Measurements from ENCODE around the gene ADAMTS17. TPM values are rescaled to one million over a fixed set of nuclear protein-coding genes. Genes with fewer than 3 reads are reported as not detected.

ADAMTS17 gene
- total RNA-seq, 1 donor from 2014 or later, result 2.3 TPM

GRCh38 chr15:100314809-100315400 lies 26.9 kb downstream of the ADAMTS17 start:
- intact Hi-C loops (cut with DNase I), result no loop called here
- ATAC-seq (no peak), DNase-seq (ENCODE audit: low spot score) (no peak)

GRCh38 chr15:100311833-100312476 lies 29.8 kb downstream of the ADAMTS17 start:
- intact Hi-C loops (cut with DNase I), result no loop called here
- DNase-seq (ENCODE audit: low spot score), result no peak
- ATAC-seq, result peak; percentile 32

GRCh38 chr15:100311154-100311625 lies 30.6 kb downstream of the ADAMTS17 start:
- intact Hi-C loops (cut with DNase I), result no loop called here
- ATAC-seq, result peak; percentile 75
- DNase-seq (ENCODE audit: low spot score), result no peak

GRCh38 chr15:100310513-100311153 lies 31.1 kb downstream of the ADAMTS17 start:
- ATAC-seq (no peak), DNase-seq (ENCODE audit: low spot score) (no peak)
- intact Hi-C loops (cut with DNase I), result no loop called here

- DNase-seq (ENCODE audit: low spot score) (no peak), ATAC-seq (no peak)
- intact Hi-C loops (cut with DNase I), result no loop called here
These were observed 31.8 kb downstream of the ADAMTS17 start for GRCh38 chr15:100310041-100310405.

GRCh38 chr15:100309109-100310040 lies 32.4 kb downstream of the ADAMTS17 start:
- ATAC-seq (no peak), DNase-seq (ENCODE audit: low spot score) (no peak)
- intact Hi-C loops (cut with DNase I), result no loop called here

- DNase-seq (ENCODE audit: low spot score), result no peak
- peak; percentile 43 for ATAC-seq
- intact Hi-C loops (cut with DNase I), result no loop called here
These were observed 33.2 kb downstream of the ADAMTS17 start for GRCh38 chr15:100308608-100309007.

GRCh38 chr15:100308213-100308600 lies 33.6 kb downstream of the ADAMTS17 start:
- intact Hi-C loops (cut with DNase I), result no loop called here
- ATAC-seq, result peak; percentile 79
- no peak for DNase-seq (ENCODE audit: low spot score)

GRCh38 chr15:100307241-100308212 lies 34.2 kb downstream of the ADAMTS17 start:
- intact Hi-C loops (cut with DNase I), result no loop called here
- DNase-seq (ENCODE audit: low spot score) (no peak), ATAC-seq (peak; percentile 39)

GRCh38 chr15:100306098-100306497 lies 35.7 kb downstream of the ADAMTS17 start:
- intact Hi-C loops (cut with DNase I), result no loop called here

GRCh38 chr15:100301910-100302431 lies 39.8 kb downstream of the ADAMTS17 start:
- ATAC-seq, result no peak
- no peak for DNase-seq (ENCODE audit: low spot score)
- intact Hi-C loops (cut with DNase I), result loop anchor here (5.0 kb wide), 1 partner anchor 180 kb away; no protein-coding TSS in a partner anchor

More at GRCh38 chr15:100306098-100306497, 35.7 kb downstream of the ADAMTS17 start:
- ATAC-seq, result no peak
- DNase-seq (ENCODE audit: low spot score), result no peak

GRCh38 chr15:100298257-100298656 lies 43.5 kb downstream of the ADAMTS17 start:
- DNase-seq (ENCODE audit: low spot score), result no peak
- ATAC-seq, result no peak
- intact Hi-C loops (cut with DNase I), result no loop called here

- DNase-seq (ENCODE audit: low spot score) (no peak), ATAC-seq (no peak)
- intact Hi-C loops (cut with DNase I), result no loop called here
These were observed 44.0 kb downstream of the ADAMTS17 start for GRCh38 chr15:100297812-100298211.

- ATAC-seq (no peak), DNase-seq (ENCODE audit: low spot score) (no peak)
- intact Hi-C loops (cut with DNase I), result no loop called here
These were observed 45.7 kb downstream of the ADAMTS17 start for GRCh38 chr15:100295939-100296565.

- intact Hi-C loops (cut with DNase I), result no loop called here
- no peak for DNase-seq (ENCODE audit: low spot score)
These were observed 49.8 kb downstream of the ADAMTS17 start for GRCh38 chr15:100292010-100292409.

GRCh38 chr15:100291106-100291505 lies 50.7 kb downstream of the ADAMTS17 start:
- intact Hi-C loops (cut with DNase I), result no loop called here
- no peak for ATAC-seq
- DNase-seq (ENCODE audit: low spot score), result no peak

More at GRCh38 chr15:100292010-100292409, 49.8 kb downstream of the ADAMTS17 start:
- ATAC-seq, result no peak

GRCh38 chr15:100285641-100286295 lies 56.0 kb downstream of the ADAMTS17 start:
- ATAC-seq, result no peak
- no peak for DNase-seq (ENCODE audit: low spot score)
- intact Hi-C loops (cut with DNase I), result no loop called here
